Neural progenitor cell (in vitro differentiated cells): ENCODE data around the gene SYNGR2.

Source experiments
- CTCF ChIP-seq: fragments of 200-600 bp; sonication (generic); IDR thresholded peaks from 2 replicates; pipeline ENCODE4 v1.5.1; 2017; ENCODE audit warnings: antibody characterized with exemption, mild to moderate bottlenecking
- EZH2 ChIP-seq: fragments of 200-600 bp; sonication (generic); IDR thresholded peaks from 2 replicates; pipeline ENCODE4 v1.6.1; 2017; ENCODE audit warnings: antibody characterized with exemption, mild to moderate bottlenecking, moderate library complexity
- EZH2phosphoT487 ChIP-seq: fragments of 200-600 bp; sonication (generic); IDR thresholded peaks from 2 replicates; pipeline ENCODE4 v1.6.1; 2017; ENCODE audit warnings: antibody characterized with exemption

- no peak for TF ChIP-seq CTCF
- no peak for TF ChIP-seq EZH2phosphoT487
- no peak for TF ChIP-seq EZH2
Observed at GRCh38 chr17:78168242-78168902, at the start of gene SYNGR2.
